GM18499 (cell line): ENCODE data around the gene PTPRK.

Experiments used
- ATAC-seq: cut with Tn5 transposase; IDR thresholded peaks from one replicate; pipeline ENCODE4 v1.9.1; 2021; ENCODE audit warnings: moderate number of reproducible peaks; ENCODE audit not compliant: insufficient read depth, unreplicated experiment

Gene PTPRK

DNA sequence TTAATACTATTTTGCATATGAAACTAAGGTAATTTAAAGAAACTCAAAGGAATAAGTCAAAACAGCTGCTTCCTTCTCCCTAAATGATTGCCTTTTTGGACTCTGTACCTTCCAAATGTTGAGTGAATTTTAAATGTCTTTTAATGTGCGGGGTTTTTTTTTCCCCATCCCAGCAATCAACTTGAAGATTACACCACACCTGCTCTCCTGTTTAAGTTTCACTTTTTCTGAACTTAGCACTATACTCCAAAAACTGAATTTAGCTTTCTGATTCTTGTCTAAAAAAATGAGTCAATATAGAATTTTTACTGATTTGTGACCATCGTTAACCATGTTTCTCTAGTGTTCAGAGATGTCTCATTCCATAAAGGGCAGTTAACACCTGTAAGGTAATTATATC, 398.8 kb downstream of the PTPRK start:
- ATAC-seq = no peak

DNA sequence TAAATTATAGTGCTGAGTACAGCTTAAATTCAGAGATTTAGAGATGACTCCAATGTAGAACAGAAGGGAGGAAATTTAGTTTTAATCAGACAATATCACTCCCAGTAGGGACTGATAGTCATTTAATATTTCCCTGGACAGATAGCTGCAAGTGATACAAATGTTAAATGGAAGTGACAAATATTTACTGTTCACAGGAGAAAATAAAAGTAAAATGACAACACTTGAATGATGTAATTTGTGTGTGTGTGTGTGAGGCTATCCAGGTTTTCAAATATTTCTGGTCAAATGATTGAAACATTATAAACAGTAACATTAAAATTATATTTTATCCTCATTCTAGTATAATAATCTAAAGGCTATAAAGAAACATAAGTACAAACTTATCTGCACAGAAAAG, 399.2 kb downstream of the PTPRK start:
- no peak for ATAC-seq

DNA sequence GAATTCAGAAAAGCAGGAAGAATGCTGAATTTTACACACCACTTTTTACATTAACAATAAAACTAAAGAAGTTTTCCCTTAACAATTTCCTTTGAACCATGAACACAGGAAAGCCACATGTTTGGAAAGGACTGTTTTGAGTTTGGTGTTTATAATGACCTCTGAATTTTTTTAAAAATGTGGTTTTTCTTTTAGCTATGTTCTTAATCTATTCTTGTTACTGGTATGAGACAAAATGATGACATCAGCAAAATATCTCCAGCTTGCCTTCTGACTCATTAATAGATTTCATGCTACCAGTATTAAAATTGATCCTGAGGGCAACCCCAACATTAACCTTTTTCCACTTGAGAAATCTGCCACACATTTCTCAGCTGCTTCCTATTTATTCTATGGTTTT, 402.0 kb downstream of the PTPRK start:
- no peak for ATAC-seq

DNA sequence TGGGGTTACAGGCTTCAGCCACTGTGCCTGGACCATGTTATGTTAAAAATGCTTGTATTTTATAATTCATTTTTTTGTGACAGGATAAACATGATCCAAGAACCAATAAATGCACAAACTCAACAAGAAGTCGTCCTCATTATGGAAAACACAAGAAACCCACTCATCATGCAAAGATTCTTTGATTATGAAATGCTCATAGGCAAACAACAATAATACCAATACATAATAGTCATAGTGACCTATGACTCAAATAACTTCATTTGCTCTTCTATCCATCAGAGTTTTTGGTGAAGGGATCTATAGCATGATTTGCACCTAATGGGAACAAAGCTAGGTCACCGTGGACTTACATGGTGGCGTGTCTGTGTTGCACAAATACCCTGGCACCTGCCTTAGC, 402.5 kb downstream of the PTPRK start:
- no peak for ATAC-seq

- ATAC-seq = no peak
Observed at GRCh38 chr6:128114164-128114563, 406.2 kb downstream of the PTPRK start.

- no peak for ATAC-seq
Observed at GRCh38 chr6:128112494-128112893, 407.9 kb downstream of the PTPRK start.

GRCh38 chr6:128111096-128111495, 409.3 kb downstream of the PTPRK start:
- ATAC-seq = no peak

DNA sequence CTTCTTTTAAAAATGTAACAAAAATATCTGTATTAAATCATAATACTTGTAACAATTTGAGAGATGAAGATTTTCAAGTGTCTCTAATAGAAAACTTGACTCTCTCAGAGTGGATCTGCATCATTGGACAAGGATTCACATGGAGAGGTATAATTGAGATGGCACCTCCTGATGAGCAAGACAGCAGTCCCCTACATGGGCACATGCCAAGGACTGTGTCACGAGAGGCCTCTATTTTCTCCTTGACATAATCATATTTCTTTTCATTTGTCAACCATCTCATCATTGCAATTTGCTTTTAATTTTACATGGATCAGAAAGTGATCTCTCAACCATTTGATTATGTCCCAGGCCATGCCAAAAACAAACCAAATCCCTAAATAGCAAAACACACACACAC, 412.7 kb downstream of the PTPRK start:
- ATAC-seq = no peak

DNA sequence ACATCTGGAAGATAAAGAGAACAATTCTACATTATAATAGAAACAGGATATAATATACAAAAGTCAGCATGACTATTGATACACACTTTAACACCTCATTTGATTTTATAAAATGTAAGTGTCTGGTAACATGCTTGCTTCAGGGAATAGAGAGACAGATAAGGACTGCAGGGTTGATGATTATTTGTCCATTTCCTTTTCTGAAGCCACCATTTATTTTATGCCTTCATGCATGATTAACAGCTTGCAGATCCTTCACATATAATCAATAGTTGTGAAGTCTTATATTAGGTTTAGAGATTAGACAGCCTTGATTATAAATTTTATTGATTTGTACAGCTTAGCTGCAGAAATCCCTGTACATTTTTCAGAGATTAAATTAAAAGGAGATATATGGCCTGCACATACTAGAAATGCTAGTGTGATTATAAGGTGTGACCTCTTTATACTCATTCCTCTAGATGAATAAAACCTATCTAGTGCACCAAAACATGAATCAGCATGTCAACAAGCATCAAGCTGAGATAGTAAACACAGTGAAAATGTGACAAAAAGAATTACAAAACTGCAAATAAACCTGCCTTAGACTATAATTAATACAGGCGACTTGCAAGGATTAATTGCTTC, 420.7 kb downstream of the PTPRK start:
- ATAC-seq = no peak

GRCh38 chr6:128098000-128098581, 422.3 kb downstream of the PTPRK start:
- ATAC-seq = no peak

DNA sequence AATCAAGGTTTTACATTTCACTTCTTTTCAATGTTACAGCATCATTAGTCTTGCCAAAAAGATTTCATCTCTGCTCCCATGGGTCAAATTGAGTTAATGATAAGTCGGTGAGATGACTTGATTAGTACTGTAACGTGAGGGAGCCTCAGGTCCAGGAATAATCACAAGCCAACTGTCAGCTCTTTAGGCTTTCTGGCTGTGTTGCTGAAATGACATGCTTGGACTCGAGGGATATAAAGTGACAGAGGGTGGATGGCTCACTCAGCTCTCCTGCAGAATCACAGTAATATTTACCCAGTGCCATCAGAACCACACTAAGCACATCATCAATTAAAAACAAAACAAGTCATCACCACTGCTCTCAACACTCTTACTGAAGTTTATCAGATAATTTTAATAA, 423.4 kb downstream of the PTPRK start:
- ATAC-seq = no peak

- ATAC-seq = no peak
Observed at GRCh38 chr6:128095362-128095761, 425.0 kb downstream of the PTPRK start.

- ATAC-seq = no peak
Observed at GRCh38 chr6:128079021-128079420, 441.4 kb downstream of the PTPRK start.

GRCh38 chr6:128078276-128078675, 442.1 kb downstream of the PTPRK start:
- no peak for ATAC-seq

DNA sequence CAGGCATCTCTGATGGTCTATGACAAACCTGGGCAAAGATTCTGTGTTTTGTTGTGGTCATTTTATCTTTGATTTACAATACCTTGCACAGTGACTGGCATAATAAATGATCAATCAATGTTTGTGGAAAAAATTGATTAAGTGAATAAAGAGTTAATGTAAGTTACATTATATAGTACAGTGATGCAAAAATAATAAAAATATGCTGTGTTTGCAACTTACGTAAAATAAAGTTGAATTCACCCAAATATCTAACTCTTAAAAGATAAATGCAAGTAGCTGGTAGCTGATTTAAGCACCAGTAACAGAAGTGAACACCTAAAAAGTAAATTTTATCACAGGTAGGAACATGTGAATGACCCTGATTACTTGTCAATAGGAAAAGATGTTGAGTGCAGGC, 443.6 kb downstream of the PTPRK start:
- ATAC-seq = no peak

DNA sequence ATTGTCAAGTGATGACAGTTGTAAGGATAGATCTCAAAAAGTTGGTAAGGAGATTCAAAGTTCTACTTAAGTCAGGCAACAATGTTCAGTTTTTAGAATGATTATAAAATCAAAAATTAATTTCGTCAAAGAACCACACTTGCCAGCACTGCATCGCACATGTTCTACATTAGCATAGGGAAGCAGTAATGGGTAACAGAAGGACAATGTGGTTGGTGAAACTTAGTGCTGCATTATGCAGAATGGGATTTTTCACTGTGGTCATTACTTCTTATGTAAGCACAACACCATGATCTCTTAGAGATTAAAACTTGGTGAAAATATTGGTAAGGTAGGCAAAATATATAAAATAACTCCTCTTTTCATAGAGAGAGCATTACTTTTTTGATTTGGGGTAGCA, 445.8 kb downstream of the PTPRK start:
- no peak for ATAC-seq

DNA sequence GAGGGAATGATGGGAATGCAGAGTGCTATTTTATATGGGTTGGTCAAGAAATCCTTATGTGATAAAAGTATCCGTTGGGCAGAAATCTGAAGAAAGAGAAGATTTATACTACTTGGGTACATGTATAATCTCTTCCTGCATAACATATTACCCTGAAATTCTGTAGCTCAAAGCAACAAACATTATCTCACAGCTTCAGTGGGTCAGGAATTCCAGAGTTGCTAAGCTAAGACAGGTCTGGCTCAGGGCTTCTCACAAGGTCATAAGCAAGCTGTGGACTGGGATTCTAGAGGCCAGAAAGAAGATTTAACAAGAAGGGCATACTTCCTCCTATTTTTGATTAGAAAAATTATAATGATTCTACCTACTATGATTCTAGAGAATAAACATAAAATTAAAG, 447.0 kb downstream of the PTPRK start:
- no peak for ATAC-seq

DNA sequence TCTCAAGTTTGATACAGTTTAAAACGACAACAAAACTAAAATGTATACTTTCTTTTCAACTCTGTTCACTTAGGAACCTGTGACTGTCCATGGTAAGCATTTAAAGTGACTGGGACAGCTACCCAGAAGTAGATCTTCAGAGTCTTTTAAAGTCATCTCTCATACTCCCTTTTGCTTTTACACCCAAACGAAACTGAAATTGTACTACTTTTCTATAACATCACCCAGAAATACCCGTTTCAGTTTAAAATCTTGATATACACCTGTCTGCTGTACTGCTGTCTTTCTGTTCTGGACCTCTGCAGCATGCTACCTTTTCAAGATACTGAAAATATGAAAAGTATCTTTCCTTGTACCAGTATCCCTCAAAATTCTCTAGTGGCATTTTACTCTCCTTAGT, 449.2 kb downstream of the PTPRK start:
- ATAC-seq = no peak

GRCh38 chr6:128070406-128070805, 450.0 kb downstream of the PTPRK start:
- no peak for ATAC-seq

- no peak for ATAC-seq
Observed at GRCh38 chr6:128069188-128069587, 451.2 kb downstream of the PTPRK start.

DNA sequence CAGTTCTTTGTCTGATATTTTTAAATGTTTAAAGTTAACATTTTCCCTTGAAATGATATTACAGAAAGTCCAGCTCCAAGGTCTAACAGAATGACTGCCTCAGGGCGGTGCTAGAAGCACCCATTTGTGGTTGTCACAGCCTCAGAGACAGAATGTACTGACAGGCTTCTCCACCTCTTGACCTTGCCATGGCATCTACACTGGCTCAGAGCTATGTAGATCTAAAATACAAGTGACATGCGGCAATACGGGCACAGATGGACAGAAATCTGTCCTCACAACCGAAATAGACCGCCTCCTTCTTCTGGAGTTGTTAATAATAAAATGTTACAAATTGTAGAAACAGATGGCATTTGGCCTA, 452.3 kb downstream of the PTPRK start:
- no peak for ATAC-seq

GRCh38 chr6:128067446-128068118, 452.8 kb downstream of the PTPRK start:
- no peak for ATAC-seq
